Endothelial cell of umbilical vein (primary cell): Measurements from ENCODE around the gene EBLN1. TPM values are rescaled to one million over a fixed set of nuclear protein-coding genes. Genes with fewer than 3 reads are reported as not detected.
A peak's percentile ranks its signal among the peaks of the same experiment; 100 is the strongest.

Experiments
- BruUV-seq: library from RNA; stranded (reverse); fragments of 400-500 nt; replicated peaks from 2 replicates; lab custom pipeline; 2021; lab: Mats Ljungman, UMichigan
- CTCF ChIA-PET: fragments of 300-600, 350-600 bp; sonication (Branson Sonifier 250); formaldehyde crosslinking; loops from one replicate; lab custom pipeline; 2021; ENCODE audit warnings: antibody characterized with exemption, inconsistent platforms; lab: Charles Lee
- POLR2A ChIA-PET: fragments of 300-600, 350-600 bp; sonication (Branson Sonifier 250); formaldehyde crosslinking; loops from one replicate; lab custom pipeline; 2021; ENCODE audit warnings: antibody characterized with exemption, inconsistent platforms; lab: Charles Lee
- DNase-seq: peaks from one replicate; pipeline ENCODE4 v3.0.0-alpha.2; 2011; ENCODE audit warnings: low read depth, low spot score
- FAIRE-seq: peaks from 2 replicates; lab custom pipeline; 2011; peaks lifted over from hg19 to GRCh38; lab: Jason Lieb, UNC
- H2AFZ ChIP-seq: 2 replicates; pipeline ENCODE4 v1.6.0; 2012; ENCODE audit warnings: low read depth, low read length, control low read depth, inconsistent platforms
- H3K27ac ChIP-seq: 2 replicates; pipeline ENCODE4 v1.5.1; 2011; ENCODE audit warnings: low read depth, mild to moderate bottlenecking, control low read depth, low read length, moderate library complexity; ENCODE audit not compliant: insufficient read depth
- H3K27me3 ChIP-seq, 2 experiments: 2 replicates each; pipeline versions ENCODE4 v1.6.0 to v1.6.1; 2011; ENCODE audit warnings: low read length in 2 of 2, mixed read lengths in 1 of 2; ENCODE audit not compliant: control insufficient read depth in 2 of 2, insufficient read depth in 2 of 2
- H3K36me3 ChIP-seq, 2 experiments: 2 replicates in 1 of 2; 3 replicates in 1 of 2; pipeline ENCODE4 v1.5.1; 2011; ENCODE audit warnings: low read length in 2 of 2, mild to moderate bottlenecking in 1 of 2, moderate library complexity in 1 of 2; ENCODE audit not compliant: control insufficient read depth in 2 of 2, insufficient read depth in 2 of 2; ENCODE audit errors: extremely low read depth in 1 of 2
- H3K4me1 ChIP-seq: 3 replicates; pipeline ENCODE4 v1.5.1; 2011; ENCODE audit warnings: mild to moderate bottlenecking, low read length; ENCODE audit not compliant: control insufficient read depth, insufficient read depth; ENCODE audit errors: extremely low read depth
- H3K4me2 ChIP-seq: 2 replicates; pipeline ENCODE4 v1.6.1; 2011; ENCODE audit warnings: low read length, control low read depth, mixed read lengths; ENCODE audit not compliant: insufficient read depth
- H3K4me3 ChIP-seq, 3 experiments: fragments of 200-600 bp in 1 of 3; sonication (generic), shearing (Covaris generic) in 1 of 3; replicated peaks in 1 of 3; 2 replicates each; pipeline ENCODE4 v1.5.1; 2011 to 2016; ENCODE audit warnings: control low read depth in 3 of 3, low read length in 3 of 3, mild to moderate bottlenecking in 2 of 3, inconsistent platforms in 1 of 3, low read depth in 1 of 3, moderate library complexity in 1 of 3; ENCODE audit not compliant: insufficient read depth in 1 of 3
- H3K79me2 ChIP-seq: 2 replicates; pipeline ENCODE4 v1.6.0; 2012; ENCODE audit warnings: low read length, inconsistent platforms; ENCODE audit not compliant: control insufficient read depth, insufficient read depth
- H3K9ac ChIP-seq: replicated peaks from 2 replicates; pipeline ENCODE3; 2011; ENCODE audit warnings: low read length, control low read depth; ENCODE audit not compliant: insufficient read depth; ENCODE audit errors: extremely low read depth
- H3K9me1 ChIP-seq: replicated peaks from 3 replicates; pipeline ENCODE4 v1.6.0; 2011; ENCODE audit warnings: mild to moderate bottlenecking, low read length; ENCODE audit not compliant: control insufficient read depth, insufficient read depth; ENCODE audit errors: extremely low read depth
- H3K9me3 ChIP-seq: replicated peaks from 2 replicates; pipeline ENCODE4 v1.5.1; 2012; ENCODE audit warnings: low read length, inconsistent platforms; ENCODE audit not compliant: control insufficient read depth, insufficient read depth
- H4K20me1 ChIP-seq: replicated peaks from 2 replicates; pipeline ENCODE3; 2011; ENCODE audit warnings: mild to moderate bottlenecking, low read length; ENCODE audit not compliant: control insufficient read depth, insufficient read depth; ENCODE audit errors: extremely low read depth
- CTCF ChIP-seq, 2 donors: IDR thresholded peaks; 1 replicate in 1 of 2; 2 replicates in 1 of 2; pipeline ENCODE4 v1.5.1; 2011; ENCODE audit warnings: low read length in 2 of 2, mild to moderate bottlenecking in 2 of 2, moderate library complexity in 2 of 2, control low read depth in 1 of 2, inconsistent platforms in 1 of 2, low read depth in 1 of 2; ENCODE audit not compliant: insufficient read depth in 1 of 2; ENCODE audit errors: extremely low read depth in 1 of 2
- EZH2 ChIP-seq: IDR thresholded peaks from 2 replicates; pipeline ENCODE4 v1.6.1; 2012; ENCODE audit warnings: borderline replicate concordance, low read depth, mild to moderate bottlenecking, moderate library complexity, low read length, inconsistent platforms; ENCODE audit not compliant: severe bottlenecking
- FOS ChIP-seq: IDR thresholded peaks from 2 replicates; pipeline ENCODE4 v1.6.1; 2011; ENCODE audit warnings: mild to moderate bottlenecking, low read length, moderate library complexity, borderline replicate concordance; ENCODE audit not compliant: insufficient read depth
- GATA2 ChIP-seq: IDR thresholded peaks from 2 replicates; pipeline ENCODE4 v1.7.0; 2011; ENCODE audit warnings: low read depth, mild to moderate bottlenecking, moderate library complexity, mixed read lengths, low read length; ENCODE audit not compliant: insufficient read length, insufficient read depth
- JUN ChIP-seq: IDR thresholded peaks from 2 replicates; pipeline ENCODE4 v1.6.1; 2011; ENCODE audit warnings: borderline replicate concordance, low read depth; ENCODE audit not compliant: insufficient read length, insufficient read depth
- MAX ChIP-seq: IDR thresholded peaks from 2 replicates; pipeline ENCODE4 v1.6.1; 2011; ENCODE audit not compliant: insufficient read depth, insufficient read length
- MYC ChIP-seq: IDR thresholded peaks from one replicate; pipeline ENCODE4 v1.6.1; 2011; ENCODE audit warnings: mild to moderate bottlenecking, low read depth, low read length
- POLR2A ChIP-seq: IDR thresholded peaks from 2 replicates; pipeline ENCODE4 v1.6.1; 2012; ENCODE audit warnings: low read depth, mild to moderate bottlenecking, control low read depth, low read length
- POLR2AphosphoS5 ChIP-seq: IDR thresholded peaks from 2 replicates; pipeline ENCODE4 v1.6.1; 2012; ENCODE audit warnings: low read depth, mild to moderate bottlenecking, control low read depth, low read length, moderate library complexity; ENCODE audit not compliant: insufficient read depth
- dilution Hi-C: fragments of 300-500 bp; cut with MboI; formaldehyde crosslinking; loops from one replicate; pipeline ENCODE4 v1.15.0; 2019; ENCODE audit warnings: low sequenced_read_pairs; ENCODE audit not compliant: extremely low pct_ligation_motif_present
- intact Hi-C: fragments of 100-400 bp; cut with micrococcal nuclease; formaldehyde crosslinking; loops from one replicate; pipeline ENCODE4 v1.10.0; 2022
- polyA plus RNA-seq, 4 experiments: library from polyadenylated mRNA; depleted of rRNA in 3 of 4; stranded (reverse) in 3 of 4; unstranded in 1 of 4; fragments of >200 nt; gene quantifications; 2 replicates each; pipeline versions ENCODE4 v1.2.1 to v1.2.3, GENCODE V29; 2011 to 2012; ENCODE audit warnings: missing spikeins in 1 of 4
- total RNA-seq: library from RNA; stranded (reverse); gene quantifications from 2 replicates; pipeline ENCODE4 v1.2.3, GENCODE V29; 2021

Gene EBLN1
- total and polyA plus RNA-seq, 2 donors (not counting 3 experiments of a cell fraction or from before 2014, with no cell fraction given): not detected

DNA sequence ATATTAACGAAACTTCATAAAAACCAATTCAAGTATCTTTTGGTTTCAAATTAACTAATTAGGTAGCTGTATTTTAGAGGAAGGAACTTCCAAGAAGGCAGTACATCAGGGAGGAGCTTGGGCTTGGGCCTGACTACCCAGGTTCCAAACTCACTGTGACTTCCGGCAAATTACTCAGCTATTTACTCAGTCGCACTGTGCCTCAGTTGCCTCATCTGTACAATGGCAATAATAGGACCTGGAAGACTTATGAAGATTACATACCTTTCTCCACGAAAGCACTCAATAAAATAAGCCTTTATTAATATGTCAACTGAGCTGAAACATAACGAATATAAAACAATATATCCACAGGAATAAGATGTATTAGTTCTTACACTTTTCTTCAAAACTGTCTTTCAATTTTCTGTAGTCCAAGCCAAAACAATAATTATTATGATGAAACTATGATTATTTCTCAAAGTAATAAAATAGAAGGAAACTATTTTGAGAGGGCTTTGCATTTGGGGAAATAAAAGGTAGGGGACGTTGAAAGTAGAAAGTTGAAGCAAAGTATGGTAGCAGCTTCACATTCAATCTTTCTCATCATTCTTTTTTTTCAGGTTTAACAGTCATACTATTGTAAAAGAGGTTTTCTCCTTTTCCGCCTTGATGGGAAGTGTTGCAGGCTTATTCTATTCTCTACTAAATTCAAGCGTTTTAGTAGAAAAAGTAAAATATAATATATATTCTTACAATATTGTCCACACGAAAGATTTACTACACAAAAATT, 10.5 kb upstream of the EBLN1 start:
- no peaks in the 10 kb centered on the region for H3K9me1 ChIP-seq
- H3K9ac ChIP-seq: peak overlapping the region; percentile 80
- no peaks in the 10 kb centered on the region for H4K20me1 ChIP-seq
- no peak for FAIRE-seq
- BruUV-seq: no TSS peak
- POLR2A ChIA-PET: interaction anchor here (0.6 to 1.8 kb wide), 3 partner anchors 88 to 1275 kb away, joined by 3 to 7 read pairs (median 7); partner anchors contain the start of gene COMMD3
- intact Hi-C loops (loop anchor here (5.0 kb wide), 2 partner anchors 701 to 731 kb away; partner anchors contain the start of gene SKIDA1), dilution Hi-C loops (no loop called here)
- H3K36me3 ChIP-seq: no peaks in the 10 kb centered on the region
- H3K4me1 ChIP-seq: peaks cover 9% of the 10 kb centered on the region
- H3K4me2 ChIP-seq: peak overlapping the region; percentile 92
- peak overlapping the region; percentile 69 to 97 (median 69) for H3K4me3 ChIP-seq
- H3K27me3 ChIP-seq: peaks cover 0 to 4% of the 10 kb centered on the region in 2 experiments
- no peaks in the 10 kb centered on the region for H3K79me2 ChIP-seq
- H3K27ac ChIP-seq: peak overlapping the region; percentile 49
- no peaks in the 10 kb centered on the region for H3K9me3 ChIP-seq
- CTCF ChIA-PET: interaction anchor here (0.5 to 2.5 kb wide), 9 partner anchors 15 to 760 kb away, joined by 3 to 17 read pairs (median 4); partner anchors contain the start of gene COMMD3
- DNase-seq: no peak
- H2AFZ ChIP-seq: peak overlapping the region; percentile 95
- TF ChIP-seq POLR2AphosphoS5 (no peak), MAX (no peak), MYC (no peak), EZH2 (no peak), JUN (no peak), CTCF (IDR thresholded peaks at IDR 0.05; ENCODE audit: extremely low read depth in 1 of 2, insufficient read depth in 1 of 2, low read depth in 1 of 2, low read length in 2 of 2) (no peak), POLR2A (no peak), GATA2 (no peak), FOS (no peak)
